ENCODE results near the gene DNER.

GRCh38 chr2:229434187-229434586 lies 280.2 kb downstream of the DNER start:
- TF ChIP-seq CTCF (IDR thresholded peaks at IDR 0.05), result no peak
- no peak for TF ChIP-seq POLR2A (IDR thresholded peaks at IDR 0.05)
